Kidney epithelial cell (primary cell): ENCODE data around the gene BMPR1B. TPM values are rescaled to one million over a fixed set of nuclear protein-coding genes. Genes with fewer than 3 reads are reported as not detected.

ENCODE experiments used
- DNase-seq: peaks from one replicate; pipeline ENCODE4 v3.0.0-alpha.2; 2010; ENCODE audit warnings: low read depth
- H3K27me3 ChIP-seq: 2 replicates; pipeline ENCODE4 v1.6.0; 2011; ENCODE audit warnings: low read length; ENCODE audit not compliant: control insufficient read depth, insufficient read depth
- H3K36me3 ChIP-seq: 2 replicates; pipeline ENCODE4 v1.5.1; 2011; ENCODE audit warnings: low read length; ENCODE audit not compliant: control insufficient read depth, insufficient read depth
- H3K4me3 ChIP-seq: 2 replicates; pipeline ENCODE4 v1.5.1; 2011; ENCODE audit warnings: low read depth, mild to moderate bottlenecking, control low read depth, low read length
- CTCF ChIP-seq: IDR thresholded peaks from 2 replicates; pipeline ENCODE4 v1.5.1; 2011; ENCODE audit warnings: mild to moderate bottlenecking, moderate library complexity, low read length, control low read depth, inconsistent platforms; ENCODE audit not compliant: insufficient read depth, poor library complexity, severe bottlenecking
- total RNA-seq: library from RNA; depleted of rRNA; stranded (reverse); fragments of >200 nt; gene quantifications from 2 replicates; pipeline ENCODE4 v1.2.3, GENCODE V29; 2015

BMPR1B gene
- total RNA-seq, 1 donor from 2014 or later, result 9.2 TPM

- H3K4me3 ChIP-seq, result no peak overlapping the region
These were observed 423.7 kb downstream of the BMPR1B start for GRCh38 chr4:95181243-95181995.

GRCh38 chr4:95181996-95182306 is 424.2 kb downstream of the BMPR1B start:
- no peaks in the 10 kb centered on the region for H3K27me3 ChIP-seq
- TF ChIP-seq CTCF, result no peak
- DNase-seq, result no peak
- no peaks in the 10 kb centered on the region for H3K36me3 ChIP-seq
- H3K4me3 ChIP-seq, result no peak overlapping the region

More at GRCh38 chr4:95181243-95181995, 423.7 kb downstream of the BMPR1B start:
- TF ChIP-seq CTCF, result no peak
- no peaks in the 10 kb centered on the region for H3K36me3 ChIP-seq
- DNase-seq, result no peak
- H3K27me3 ChIP-seq, result no peaks in the 10 kb centered on the region

- Histone ChIP-seq H3K4me3 (no peak overlapping the region), H3K27me3 (no peaks in the 10 kb centered on the region), H3K36me3 (no peaks in the 10 kb centered on the region)
- no peak for TF ChIP-seq CTCF
- no peak for DNase-seq
These were observed 426.1 kb downstream of the BMPR1B start for GRCh38 chr4:95183656-95184408.

- no peak for TF ChIP-seq CTCF
- no peaks in the 10 kb centered on the region for H3K36me3 ChIP-seq
These were observed 428.9 kb downstream of the BMPR1B start for GRCh38 chr4:95186666-95187065.

GRCh38 chr4:95188701-95189370 is 431.1 kb downstream of the BMPR1B start:
- Histone ChIP-seq H3K27me3 (no peaks in the 10 kb centered on the region), H3K36me3 (no peaks in the 10 kb centered on the region), H3K4me3 (no peak overlapping the region)
- no peak for DNase-seq
- no peak for TF ChIP-seq CTCF

More at GRCh38 chr4:95186666-95187065, 428.9 kb downstream of the BMPR1B start:
- DNase-seq, result no peak
- Histone ChIP-seq H3K4me3 (no peak overlapping the region), H3K27me3 (no peaks in the 10 kb centered on the region)
